ENCODE data around the gene TRMT112. TPM values are rescaled to one million over a fixed set of nuclear protein-coding genes. Genes with fewer than 3 reads are reported as not detected.

Gene TRMT112
- total and polyA plus RNA-seq, 2 of the 8 experiments (the other 6 are each of a cell fraction or from before 2014, with no cell fraction given): 300 to 650 TPM

DNA sequence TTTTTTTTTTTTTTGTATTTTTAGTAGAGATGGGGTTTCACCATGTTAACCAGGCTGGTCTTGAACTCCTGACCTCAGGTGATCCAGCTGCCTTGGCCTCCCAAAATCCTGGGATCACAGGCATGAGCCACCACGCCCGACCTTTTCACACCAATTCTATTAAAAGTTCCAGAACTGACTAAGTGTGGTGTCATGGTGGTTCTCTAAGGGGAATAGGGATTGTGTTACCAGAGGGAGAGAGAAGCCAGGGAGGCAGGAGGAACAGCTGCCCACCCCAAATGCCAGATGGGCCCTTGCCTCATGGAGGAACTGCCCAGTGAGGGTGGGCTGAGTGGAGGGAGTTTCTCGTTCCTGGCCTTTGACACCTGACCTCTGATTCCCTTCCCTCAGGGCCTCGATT is 47.6 kb upstream of the TRMT112 start (continued):
- TF ChIP-seq, protein P1, sequence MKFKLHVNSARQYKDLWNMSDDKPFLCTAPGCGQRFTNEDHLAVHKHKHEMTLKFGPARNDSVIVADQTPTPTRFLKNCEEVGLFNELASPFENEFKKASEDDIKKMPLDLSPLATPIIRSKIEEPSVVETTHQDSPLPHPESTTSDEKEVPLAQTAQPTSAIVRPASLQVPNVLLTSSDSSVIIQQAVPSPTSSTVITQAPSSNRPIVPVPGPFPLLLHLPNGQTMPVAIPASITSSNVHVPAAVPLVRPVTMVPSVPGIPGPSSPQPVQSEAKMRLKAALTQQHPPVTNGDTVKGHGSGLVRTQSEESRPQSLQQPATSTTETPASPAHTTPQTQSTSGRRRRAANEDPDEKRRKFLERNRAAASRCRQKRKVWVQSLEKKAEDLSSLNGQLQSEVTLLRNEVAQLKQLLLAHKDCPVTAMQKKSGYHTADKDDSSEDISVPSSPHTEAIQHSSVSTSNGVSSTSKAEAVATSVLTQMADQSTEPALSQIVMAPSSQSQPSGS (IDR thresholded peaks at IDR 0.05; ENCODE audit: low read length): no peak
- no peak for TF ChIP-seq TAF1 (IDR thresholded peaks at IDR 0.05; ENCODE audit: low read depth, low read length)
- TF ChIP-seq RXRA (IDR thresholded peaks at IDR 0.05; ENCODE audit: insufficient read depth, low read depth, low read length): no peak
- TF ChIP-seq, protein P2, sequence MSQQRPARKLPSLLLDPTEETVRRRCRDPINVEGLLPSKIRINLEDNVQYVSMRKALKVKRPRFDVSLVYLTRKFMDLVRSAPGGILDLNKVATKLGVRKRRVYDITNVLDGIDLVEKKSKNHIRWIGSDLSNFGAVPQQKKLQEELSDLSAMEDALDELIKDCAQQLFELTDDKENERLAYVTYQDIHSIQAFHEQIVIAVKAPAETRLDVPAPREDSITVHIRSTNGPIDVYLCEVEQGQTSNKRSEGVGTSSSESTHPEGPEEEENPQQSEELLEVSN (IDR thresholded peaks at IDR 0.05): no peak
